Esophagus (tissue), 2 donors: ENCODE data around the gene ASGR2. TPM values are rescaled to one million over a fixed set of nuclear protein-coding genes. Genes with fewer than 3 reads are reported as not detected.

ENCODE experiments used
- H3K27ac ChIP-seq, 2 donors: one replicate each; pipeline ENCODE4 v1.5.1; 2013; ENCODE audit warnings: low read depth in 2 of 2, mild to moderate bottlenecking in 2 of 2, inconsistent platforms in 1 of 2, low read length in 1 of 2, moderate library complexity in 1 of 2
- H3K27me3 ChIP-seq, 2 donors: one replicate each; pipeline ENCODE4 v1.6.1; 2013; ENCODE audit warnings: low read length in 2 of 2, control low read depth in 1 of 2, mild to moderate bottlenecking in 1 of 2; ENCODE audit not compliant: insufficient read depth in 2 of 2, control insufficient read depth in 1 of 2
- H3K36me3 ChIP-seq, 2 donors: one replicate each; pipeline ENCODE4 v1.6.1; 2013; ENCODE audit warnings: low read length in 1 of 2; ENCODE audit not compliant: control insufficient read depth in 2 of 2, insufficient read depth in 2 of 2
- H3K4me1 ChIP-seq, 2 donors: one replicate each; pipeline ENCODE4 v1.6.1; 2013; ENCODE audit warnings: low read length in 1 of 2; ENCODE audit not compliant: control insufficient read depth in 2 of 2, insufficient read depth in 2 of 2
- H3K4me3 ChIP-seq, 2 donors: one replicate each; pipeline ENCODE4 v1.5.1; 2013; ENCODE audit warnings: low read length in 2 of 2, mild to moderate bottlenecking in 2 of 2, low read depth in 1 of 2, moderate library complexity in 1 of 2
- H3K9me3 ChIP-seq, 2 donors: one replicate each; pipeline ENCODE4 v1.6.1; 2013; ENCODE audit warnings: mild to moderate bottlenecking in 2 of 2, low read depth in 1 of 2, low read length in 1 of 2, moderate library complexity in 1 of 2; ENCODE audit not compliant: control insufficient read depth in 2 of 2, insufficient read depth in 1 of 2
- WGBS, 2 donors: extraction: QIAGEN DNeasy Blood & Tissue Kit; methylation state at CpG; one replicate each; pipeline ENCODE4 v1.1.7; 2013; 5-methylcytosine and 5-hydroxymethylcytosine counted together
- polyA plus RNA-seq, 2 donors: library from polyadenylated mRNA; stranded (reverse); fragments of 200-250 nt; gene quantifications; one replicate each; pipeline ENCODE4 v1.2.3, GENCODE V29; 2013
- donor health status: healthy with polysubstance abuse.
- donor health status: Bipolar disorder and iron deficiency.

The ASGR2 gene
- polyA plus RNA-seq, 2 donors = 0.24 to 1.00 TPM

DNA sequence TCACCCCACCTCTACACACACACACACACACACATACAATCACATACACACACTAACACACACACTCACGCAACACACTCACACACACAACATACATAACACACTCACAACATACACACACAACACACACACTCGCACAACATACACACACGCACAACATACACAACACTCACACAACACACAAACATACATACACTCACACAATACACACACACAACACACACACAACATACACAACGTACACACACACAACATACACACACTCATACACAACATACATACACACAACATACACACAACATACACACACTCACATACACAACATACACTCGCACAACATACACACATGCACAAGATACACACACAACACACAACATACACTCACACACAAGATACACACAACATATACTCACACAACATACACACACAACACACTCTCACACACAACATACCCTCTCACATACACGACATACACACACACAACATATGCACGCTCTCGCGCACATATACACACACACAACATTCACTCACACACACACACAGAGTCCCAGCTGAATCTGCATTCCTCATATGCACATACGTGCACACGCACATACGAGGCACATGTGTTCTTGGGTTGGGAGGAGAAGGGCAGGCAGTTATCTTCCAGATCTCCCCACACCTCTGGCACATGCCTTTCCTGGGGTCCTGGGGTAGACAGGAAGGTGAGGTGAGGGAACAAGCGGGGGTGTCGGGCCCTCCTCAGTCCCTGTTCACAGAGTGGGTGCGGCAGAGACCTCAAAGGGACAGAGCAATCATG, 1.1 kb downstream of the ASGR2 start:
- Histone ChIP-seq H3K27ac (no peak overlapping the region), H3K36me3 (no peaks in the 10 kb centered on the region), H3K4me1 (no peaks in the 10 kb centered on the region), H3K9me3 (no peaks in the 10 kb centered on the region), H3K4me3 (no peak overlapping the region), H3K27me3 (no peaks in the 10 kb centered on the region)
- 90% methylated on average over 15 of the region's 15 CpGs for WGBS, 2 donors

DNA sequence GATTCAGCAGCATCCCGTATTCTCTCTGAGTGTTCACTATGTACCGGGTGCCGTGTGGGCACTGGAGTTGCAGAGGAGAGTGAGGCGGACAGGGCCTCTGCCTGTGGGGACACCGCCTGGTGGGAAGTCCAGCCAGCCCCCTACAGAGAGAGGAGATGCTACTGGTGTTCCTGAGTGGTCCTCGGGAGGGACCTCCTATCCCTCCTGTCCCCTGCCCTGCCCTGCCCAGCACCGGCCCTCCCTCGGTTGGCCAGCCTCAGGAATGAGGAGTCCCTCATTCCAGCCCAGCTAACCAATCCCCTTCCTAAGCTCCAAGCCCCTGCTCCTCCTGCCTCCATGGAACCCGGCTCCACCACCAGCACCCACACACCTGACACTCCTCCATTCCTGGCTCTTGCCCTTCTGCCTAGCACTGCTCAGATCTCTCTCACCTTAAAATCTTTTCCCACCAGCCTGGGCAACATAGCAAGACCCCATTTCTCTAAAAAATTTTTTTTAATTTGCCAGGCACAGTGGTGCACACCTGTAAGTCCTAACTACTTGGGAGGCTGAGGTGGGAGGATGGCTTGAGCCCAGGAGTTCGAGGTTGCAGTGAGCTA, 2.0 kb downstream of the ASGR2 start:
- WGBS, 2 donors = 69 to 76% methylated on average over 10 of the region's 10 CpGs

DNA sequence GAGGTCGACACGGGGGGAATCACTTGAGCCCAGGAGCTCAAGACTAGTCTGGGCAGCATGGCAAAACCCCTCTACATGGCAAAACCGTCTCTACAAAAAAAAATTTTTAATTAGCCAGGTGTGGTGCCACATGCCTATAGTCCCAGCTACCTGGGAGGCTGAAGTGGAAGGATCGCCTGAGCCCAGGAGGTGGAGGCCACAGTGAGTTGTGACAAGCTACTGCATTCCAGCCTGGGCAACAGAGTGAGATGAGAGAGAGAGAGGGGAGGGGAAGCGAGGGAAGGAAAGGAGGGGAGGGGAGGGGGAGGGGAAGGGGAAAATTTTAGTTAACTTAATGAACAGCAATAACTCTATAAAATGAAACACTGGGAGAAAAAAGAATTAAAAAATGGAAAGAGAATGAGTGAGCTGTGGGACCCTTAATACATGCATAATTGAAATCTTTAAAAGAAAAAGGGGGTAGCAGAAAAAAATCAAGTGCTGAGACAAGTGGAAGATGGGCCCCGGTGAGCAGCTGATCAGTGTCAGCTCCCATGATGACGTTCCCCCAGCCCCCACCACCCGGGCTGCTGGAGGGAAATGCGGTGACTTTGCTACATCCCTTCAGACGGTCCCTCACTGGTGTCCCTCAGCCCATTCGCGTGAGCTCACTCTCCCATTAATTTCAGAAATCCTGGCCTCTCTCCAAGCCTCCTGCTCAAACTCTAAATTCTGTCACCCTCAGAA, 2.7 kb downstream of the ASGR2 start:
- no peaks in the 10 kb centered on the region for H3K27me3 ChIP-seq
- peaks cover 0 to 3% of the 10 kb centered on the region in 2 donors for H3K9me3 ChIP-seq
- no peaks in the 10 kb centered on the region for H3K4me1 ChIP-seq
- 43 to 53% methylated on average over 11 of the region's 12 CpGs for WGBS, 2 donors
- no peak overlapping the region for H3K27ac ChIP-seq
- H3K4me3 ChIP-seq = no peak overlapping the region
- no peaks in the 10 kb centered on the region for H3K36me3 ChIP-seq

More for the DNA sequence above, 2.0 kb downstream of the ASGR2 start:
- H3K27me3 ChIP-seq = no peaks in the 10 kb centered on the region
- no peak overlapping the region for H3K4me3 ChIP-seq
- H3K27ac ChIP-seq = no peak overlapping the region
- H3K36me3 ChIP-seq = no peaks in the 10 kb centered on the region
- H3K9me3 ChIP-seq = peaks cover 0 to under 1% of the 10 kb centered on the region in 2 donors
- H3K4me1 ChIP-seq = no peaks in the 10 kb centered on the region

DNA sequence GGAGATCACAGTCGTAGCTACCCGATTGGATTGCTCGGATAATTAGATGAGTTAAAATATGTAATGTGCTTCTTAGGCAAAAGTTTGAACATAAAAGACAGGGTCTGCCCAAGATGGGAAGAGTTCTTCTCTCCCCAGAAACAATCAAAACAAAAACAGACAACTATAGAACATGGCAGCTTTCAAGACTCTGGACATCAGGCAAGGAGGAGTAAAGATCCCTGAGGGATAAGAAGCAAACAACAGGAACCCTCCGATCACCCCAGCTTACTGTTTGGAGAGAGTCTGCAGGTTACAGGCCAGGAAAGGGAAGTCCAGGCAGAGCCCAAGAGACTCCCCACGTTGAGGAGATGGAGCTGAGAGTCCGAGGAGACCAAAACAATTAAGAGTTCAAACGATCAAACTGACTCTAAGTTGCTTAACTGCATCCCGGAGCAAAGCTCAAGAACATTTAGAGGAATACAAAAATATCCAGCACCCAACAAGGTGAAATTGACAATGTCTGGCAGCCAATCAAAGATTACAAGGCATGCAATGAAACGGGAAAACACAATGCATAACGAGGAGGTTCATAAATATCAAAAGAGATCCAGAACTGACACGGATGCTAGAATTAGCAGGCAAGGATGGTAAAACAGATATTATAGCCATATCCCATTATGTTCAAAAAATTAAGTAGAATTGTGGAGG, 3.9 kb downstream of the ASGR2 start:
- peaks cover 0 to 3% of the 10 kb centered on the region in 2 donors for H3K9me3 ChIP-seq
- H3K27me3 ChIP-seq = no peaks in the 10 kb centered on the region
- H3K4me1 ChIP-seq = no peaks in the 10 kb centered on the region
- 59 to 65% methylated on average over 11 of the region's 11 CpGs for WGBS, 2 donors
- no peaks in the 10 kb centered on the region for H3K36me3 ChIP-seq
- H3K4me3 ChIP-seq = no peak overlapping the region
- no peak overlapping the region for H3K27ac ChIP-seq

DNA sequence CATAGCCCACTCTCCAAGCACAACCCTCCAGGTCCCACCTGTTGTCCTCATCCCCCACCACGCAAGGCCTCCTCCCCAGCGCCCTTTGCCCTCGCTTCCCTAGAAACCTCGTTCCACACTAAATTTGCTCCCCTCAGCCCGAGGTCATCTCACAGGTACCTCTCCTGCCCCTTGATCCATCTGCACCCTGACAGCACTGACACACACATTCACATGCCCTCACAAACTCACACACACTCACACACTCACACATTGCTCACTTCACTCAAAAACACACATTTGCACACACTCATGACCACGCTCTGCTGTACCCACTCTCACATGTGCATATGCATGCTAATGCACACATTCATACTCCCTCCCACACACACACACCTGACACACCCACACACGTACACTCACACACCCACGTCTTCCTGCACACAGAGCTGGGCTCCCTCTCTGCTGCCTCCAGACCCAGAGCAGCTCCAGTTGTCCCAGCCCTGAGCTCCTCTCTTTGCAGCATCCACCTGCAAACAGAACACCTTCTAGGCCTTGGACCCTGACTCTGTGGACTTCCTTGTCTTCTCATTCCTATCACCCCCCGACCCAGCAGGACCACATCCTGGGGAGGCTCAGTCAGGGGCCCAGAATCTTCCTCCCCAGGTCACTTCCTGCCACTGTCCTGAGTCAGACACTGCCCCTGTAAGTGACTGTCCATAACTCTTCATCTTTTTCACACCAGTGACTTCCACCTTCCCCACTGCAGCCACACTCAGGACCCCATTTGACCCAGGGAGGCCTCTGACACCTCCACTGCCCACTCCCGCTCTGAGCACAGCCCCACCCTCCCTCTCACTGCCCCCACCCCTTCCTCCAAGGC, 4.9 kb downstream of the ASGR2 start:
- no peaks in the 10 kb centered on the region for H3K27me3 ChIP-seq
- no peak overlapping the region for H3K4me3 ChIP-seq
- no peaks in the 10 kb centered on the region for H3K4me1 ChIP-seq
- WGBS, 2 donors = 70 to 76% methylated on average over 10 of the region's 10 CpGs
- H3K27ac ChIP-seq = no peak overlapping the region
- H3K36me3 ChIP-seq = no peaks in the 10 kb centered on the region
- H3K9me3 ChIP-seq = peaks cover 0 to 3% of the 10 kb centered on the region in 2 donors

DNA sequence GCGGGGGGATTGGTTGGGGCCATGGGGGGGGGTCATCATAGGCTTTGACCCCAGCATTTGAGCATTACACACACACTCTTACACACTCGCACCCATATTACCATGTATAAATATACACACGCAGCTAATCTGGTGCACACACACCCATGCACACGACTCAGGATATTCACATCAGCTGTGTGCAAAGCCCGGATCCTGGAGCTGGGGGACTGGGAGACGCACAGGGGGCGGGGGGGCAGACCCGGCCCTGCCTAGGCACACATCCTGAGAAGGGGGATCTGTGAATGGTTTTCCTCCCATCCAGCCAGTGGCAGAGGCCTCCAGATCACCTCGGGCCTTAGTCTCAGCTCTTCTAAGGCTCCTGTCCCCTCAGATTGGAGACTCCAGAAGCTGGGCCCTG, 5.6 kb downstream of the ASGR2 start:
- Histone ChIP-seq H3K27me3 (no peaks in the 10 kb centered on the region), H3K27ac (no peak overlapping the region), H3K4me1 (no peaks in the 10 kb centered on the region), H3K36me3 (no peaks in the 10 kb centered on the region), H3K4me3 (no peak overlapping the region), H3K9me3 (peaks cover 0 to 3% of the 10 kb centered on the region in 2 donors)
- 72 to 73% methylated on average over 8 to 9 of the region's 9 CpGs for WGBS, 2 donors

DNA sequence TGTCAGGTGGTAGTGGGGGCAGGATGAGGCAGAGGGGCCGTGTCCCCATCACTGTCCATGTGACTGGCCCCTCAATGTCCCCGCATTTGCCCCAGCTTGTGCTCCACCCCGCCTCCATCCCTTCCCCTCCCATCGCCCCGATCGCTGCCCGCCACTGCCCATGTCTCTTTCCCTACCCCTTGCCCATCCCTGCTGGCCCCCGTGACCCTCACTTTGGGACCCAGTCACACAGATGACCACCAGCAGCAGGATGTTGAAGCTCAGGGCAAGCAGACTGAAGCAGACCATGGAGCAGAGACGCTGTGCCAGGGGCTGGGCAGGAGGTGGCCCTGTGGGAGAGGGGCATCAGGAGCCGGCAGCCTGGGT, 6.1 kb downstream of the ASGR2 start:
- Histone ChIP-seq H3K9me3 (peaks cover 0 to 3% of the 10 kb centered on the region in 2 donors), H3K36me3 (no peaks in the 10 kb centered on the region), H3K4me1 (no peaks in the 10 kb centered on the region), H3K27ac (no peak overlapping the region), H3K4me3 (no peak overlapping the region), H3K27me3 (no peaks in the 10 kb centered on the region)
- 84 to 86% methylated on average over 10 of the region's 10 CpGs for WGBS, 2 donors

DNA sequence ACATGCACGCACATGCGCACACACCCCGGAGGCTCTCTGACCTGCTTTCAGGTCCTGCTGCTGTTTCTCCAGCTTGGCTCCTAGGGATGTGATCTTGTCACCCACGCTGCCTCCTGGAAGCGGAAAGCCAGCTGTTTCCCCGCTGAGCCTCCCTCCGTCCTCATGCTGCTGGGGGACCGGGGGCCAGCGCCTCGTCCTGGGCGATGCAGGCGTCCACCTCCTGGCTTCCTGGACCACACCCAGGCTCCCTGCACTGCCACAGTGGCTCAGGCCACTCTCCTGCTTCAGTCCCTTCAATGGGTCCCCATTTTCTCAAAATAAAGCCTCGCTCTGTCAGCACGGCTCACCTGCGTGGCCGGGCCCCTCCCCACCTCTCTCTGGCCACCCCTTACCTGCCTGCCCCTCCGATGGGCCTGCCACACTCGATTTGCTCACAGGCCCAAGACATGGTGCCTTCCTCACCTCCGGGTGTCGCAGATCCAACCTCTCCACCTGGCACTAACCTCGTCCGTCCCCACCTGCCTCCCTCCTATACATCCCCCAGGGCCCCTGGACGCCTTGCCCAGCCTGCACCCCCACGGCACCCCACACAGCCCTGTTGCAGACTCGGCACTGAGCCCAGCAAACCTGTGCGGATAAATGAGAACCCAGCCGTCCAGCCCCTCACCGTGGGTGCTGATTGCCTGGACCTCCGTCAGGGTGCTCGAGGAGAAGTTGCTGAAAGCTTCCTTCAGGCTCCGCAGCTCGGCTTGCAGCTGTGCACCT, 6.6 kb downstream of the ASGR2 start:
- Histone ChIP-seq H3K36me3 (no peaks in the 10 kb centered on the region), H3K9me3 (peaks cover 0 to 3% of the 10 kb centered on the region in 2 donors), H3K4me3 (no peak overlapping the region), H3K27me3 (no peaks in the 10 kb centered on the region), H3K4me1 (no peaks in the 10 kb centered on the region), H3K27ac (no peak overlapping the region)
- WGBS, 2 donors = 83 to 85% methylated on average over 32 of the region's 32 CpGs
